NCI-H748 (cell line): ENCODE measurements around the gene CAPN12.
A peak's percentile ranks its signal among the peaks of the same experiment; 100 is the strongest.

Source experiments
- DNase-seq: peaks from one replicate; lab custom pipeline; 2025; ENCODE audit not compliant: unreplicated experiment; lab: John Stamatoyannopoulos, UW

The CAPN12 gene

DNA sequence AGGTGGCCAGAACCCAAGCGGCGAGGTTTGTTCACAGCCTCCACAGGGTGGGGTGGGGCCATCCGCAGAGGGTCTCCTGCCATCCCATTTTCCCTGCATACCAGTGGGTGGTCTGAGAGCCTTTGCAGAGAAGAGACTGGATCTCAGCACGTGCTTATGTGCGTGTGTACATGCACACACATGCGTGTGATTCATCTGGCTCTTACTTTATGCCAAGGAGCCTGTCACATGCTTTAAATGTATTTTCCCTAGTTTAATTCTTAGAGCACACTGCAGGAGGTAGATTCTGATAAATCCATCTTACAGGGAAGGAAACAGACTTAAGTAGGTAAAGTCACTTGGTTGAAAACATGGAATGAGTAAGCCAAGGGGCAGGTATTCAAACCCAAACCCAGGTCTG is 47.1 kb downstream of the CAPN12 start:
- DNase-seq = no peak

DNA sequence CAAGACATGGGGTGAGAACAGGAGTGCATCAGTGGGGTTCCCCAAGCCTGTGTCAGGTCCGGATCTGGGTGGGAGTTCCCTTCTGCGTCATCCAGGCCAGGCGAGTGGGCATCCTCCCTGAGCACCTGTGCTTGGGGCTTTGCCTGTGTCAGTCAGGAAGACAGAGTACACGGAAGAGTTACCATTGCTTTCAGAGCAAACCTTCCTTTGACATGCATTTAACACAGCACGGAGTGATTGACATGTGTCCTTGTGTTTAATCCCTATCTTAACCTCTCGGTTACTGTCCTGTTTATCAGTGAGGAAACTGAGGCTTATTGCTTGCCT is 47.6 kb downstream of the CAPN12 start:
- DNase-seq = no peak

DNA sequence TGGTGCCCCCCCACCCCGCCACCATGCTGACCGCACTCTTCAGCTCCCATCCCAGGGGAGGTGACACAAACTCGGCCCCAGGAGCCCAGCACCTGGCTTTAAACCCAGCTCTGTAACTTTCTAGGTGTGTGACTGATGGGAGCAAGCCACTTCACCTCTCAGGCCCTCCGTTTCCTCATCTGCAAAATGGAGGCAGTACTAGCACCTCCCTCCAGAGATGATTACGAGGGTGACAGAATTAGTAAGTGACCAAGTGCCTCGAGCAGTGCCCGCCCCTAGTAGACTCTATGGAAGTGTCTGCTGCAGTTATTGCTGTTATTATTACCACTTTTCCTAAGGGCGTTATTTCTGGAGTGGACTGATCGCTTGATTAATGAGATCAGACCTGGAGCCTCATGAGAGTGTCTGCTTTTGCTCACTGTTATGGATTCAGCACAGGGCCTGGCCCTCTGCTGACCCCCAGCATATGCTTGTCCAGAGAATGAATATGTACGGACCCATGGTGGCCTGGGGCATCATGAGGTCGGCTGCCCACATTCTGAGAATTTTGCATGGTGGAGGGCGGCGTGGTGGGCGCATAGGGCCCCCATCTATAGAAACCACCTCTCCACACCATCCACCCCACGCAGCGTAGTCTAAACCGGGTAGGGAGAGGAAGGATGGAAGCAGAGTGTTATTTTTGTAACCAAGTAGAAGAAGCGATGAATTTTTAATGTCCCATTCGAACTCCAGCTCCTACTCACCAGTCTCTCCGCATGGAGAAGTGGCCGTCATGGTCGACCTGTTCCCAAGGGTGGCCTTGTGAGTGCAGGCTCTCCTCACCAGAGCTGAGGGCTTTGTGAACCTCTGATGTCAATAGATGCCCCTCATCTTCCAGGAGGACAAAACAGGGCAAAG is 48.2 kb downstream of the CAPN12 start:
- DNase-seq = no peak

DNA sequence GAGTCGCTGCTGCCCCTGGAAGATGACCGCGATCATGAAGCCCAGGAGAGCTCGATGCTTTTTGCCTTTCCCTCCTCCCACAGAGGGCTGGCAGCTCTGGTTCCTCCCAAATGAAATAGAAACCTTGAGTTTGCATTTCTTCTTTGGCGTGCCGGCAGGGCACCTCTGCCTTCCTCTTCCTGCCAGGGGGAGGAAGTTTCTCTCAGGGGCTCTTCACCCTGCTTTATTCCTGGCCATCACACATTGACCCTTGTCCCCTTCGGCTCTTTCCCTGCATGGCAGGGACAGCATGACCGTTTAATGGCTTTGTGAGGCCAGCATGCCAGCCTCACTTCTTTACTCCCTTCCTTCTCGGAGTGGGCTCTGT is 49.0 kb downstream of the CAPN12 start:
- DNase-seq = no peak

DNA sequence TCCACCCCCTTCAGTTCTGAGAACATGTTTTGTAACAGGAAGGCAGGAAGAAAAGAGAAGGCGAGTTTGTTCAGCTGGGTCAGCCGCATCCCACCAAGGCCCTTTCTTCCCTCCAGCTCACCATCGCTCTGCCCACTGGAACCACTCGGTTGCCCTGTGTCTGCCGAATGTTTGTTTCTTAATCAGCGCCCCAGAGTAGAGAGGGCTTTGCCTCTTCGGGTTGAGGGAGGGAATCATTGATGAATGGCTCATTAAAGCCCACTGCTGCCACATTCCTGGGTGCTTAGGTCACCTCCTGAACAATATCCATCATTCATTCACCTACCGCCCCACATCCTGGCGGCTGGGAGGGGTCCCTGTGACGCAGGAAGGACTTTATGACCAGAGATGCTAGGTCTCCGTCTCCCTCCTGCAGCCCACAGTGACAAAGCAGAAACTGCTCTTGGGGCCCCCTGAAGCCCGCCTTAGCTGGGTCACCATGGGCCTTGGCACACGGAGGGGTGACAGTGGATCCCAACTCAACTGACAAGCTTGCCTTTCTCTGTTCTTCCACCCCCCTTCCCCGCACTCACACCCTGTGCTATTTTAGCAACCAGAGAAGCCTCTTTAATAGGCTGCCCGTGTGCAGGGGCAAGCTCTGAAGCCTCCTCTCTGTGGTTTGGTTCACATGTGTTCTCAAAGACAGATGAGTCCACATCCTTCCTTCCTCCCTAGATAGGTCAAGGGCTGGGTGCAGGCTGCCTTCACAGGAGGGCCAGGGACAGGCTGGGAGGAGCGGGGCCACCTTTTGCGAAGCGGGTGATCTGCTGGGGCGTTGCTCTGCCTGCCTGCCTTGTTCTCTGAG is 50.7 kb downstream of the CAPN12 start:
- DNase-seq = no peak

DNA sequence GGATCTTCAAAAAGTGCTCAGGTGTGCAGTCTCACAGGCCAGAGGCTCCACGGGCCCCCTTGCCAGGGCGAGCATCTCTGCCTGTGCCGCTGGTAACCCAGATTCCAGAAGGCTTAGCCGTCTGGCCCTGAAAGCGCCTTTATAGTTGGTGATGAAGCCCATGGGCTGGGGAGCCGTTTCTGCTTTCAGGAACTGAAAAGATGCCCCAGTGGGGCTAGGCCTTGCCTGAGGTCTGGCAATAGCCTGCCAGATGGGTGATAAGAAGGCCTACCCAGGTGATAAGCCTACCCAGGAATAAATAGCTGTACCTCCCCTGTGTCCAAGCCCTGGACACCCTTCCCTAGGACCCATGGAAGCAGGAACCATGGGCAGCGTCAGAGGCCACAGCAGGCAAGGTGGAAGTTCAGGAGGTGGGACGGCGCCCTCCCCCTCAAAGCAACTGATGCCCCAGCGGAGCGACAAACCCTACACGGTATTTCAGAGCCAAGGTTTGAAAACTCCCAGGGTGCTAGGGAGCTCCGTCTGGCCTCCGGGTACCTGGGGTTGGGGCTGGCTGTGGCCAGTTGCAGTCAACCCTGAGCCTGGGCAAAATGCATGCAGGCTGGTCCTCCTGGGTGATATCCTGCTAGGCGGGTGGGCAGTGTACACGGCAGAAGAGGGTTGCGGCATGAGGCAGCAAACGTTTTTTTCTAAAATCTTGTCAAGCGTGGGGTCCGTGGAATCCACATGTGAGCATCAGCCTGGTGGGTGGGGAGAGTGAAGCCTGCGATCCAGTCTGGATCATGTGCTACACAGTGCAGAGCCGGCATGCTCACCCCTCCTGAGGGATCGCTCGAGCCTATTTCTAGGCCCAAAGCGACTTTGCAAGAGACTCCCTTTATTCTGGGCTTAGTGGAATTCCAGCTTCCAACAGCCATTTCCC is 51.6 kb downstream of the CAPN12 start:
- DNase-seq = no peak

DNA sequence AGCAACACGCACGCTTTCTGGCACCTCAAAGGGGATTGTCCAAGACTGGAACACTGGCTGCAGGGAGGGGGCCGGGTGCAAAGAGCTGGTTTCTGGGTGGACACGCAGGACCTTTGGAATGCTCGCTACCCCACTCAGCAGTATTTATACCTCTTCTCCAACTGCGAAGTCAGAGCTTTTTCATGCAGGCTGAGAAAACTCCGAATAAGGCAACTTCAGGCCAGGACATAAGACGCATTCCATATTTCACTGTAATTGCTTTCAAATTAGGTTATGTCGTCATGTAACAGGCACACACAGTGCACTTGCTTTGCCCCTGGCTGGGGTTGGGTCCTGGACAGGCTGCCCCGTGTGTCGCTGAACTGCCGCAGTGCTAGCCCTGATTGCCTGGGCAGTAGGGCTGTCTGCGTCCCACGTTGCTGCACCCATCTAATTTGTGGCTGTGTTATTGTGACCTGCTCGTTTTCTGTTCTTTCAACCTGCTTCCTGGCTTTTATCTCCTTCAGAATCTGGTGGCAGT is 52.3 kb downstream of the CAPN12 start:
- no peak for DNase-seq

DNA sequence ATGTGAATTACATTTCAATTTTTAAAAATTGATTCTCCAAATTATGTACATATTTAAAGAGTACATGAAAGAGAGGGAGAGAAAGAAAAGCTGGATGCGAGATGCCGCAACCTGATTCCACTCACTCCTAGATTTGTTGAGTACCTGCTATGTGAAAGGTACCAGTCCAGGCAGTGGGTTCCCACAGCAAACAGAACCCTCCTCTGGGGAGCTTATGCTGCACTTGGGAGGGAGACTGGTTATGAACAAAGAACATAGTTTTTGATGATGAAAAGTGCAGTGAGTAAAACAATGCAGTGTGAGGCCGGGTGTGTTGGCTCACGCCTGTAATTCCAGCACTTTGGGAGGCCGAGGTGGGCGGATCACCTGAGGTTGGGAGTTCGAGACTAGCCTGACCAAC is 53.4 kb downstream of the CAPN12 start:
- DNase-seq = no peak

DNA sequence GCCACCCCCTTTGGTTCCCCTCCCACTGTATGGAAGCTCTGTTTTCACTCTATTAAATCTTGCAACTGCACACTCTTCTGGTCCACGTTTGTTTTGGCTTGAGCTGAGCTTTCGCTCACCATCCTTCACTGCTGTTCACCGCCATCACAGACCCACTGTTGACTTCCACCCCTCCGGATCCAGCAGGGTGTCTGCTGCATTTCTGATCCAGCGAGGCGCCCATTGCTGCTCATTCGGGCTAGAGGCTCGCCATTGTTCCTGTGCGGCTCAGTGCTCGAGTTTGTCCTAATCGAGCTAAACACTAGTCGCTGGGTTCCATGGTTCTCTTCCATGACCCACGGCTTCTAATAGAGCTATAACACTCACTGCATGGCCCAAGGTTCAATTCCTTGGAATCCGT is 54.1 kb downstream of the CAPN12 start:
- DNase-seq = no peak

DNA sequence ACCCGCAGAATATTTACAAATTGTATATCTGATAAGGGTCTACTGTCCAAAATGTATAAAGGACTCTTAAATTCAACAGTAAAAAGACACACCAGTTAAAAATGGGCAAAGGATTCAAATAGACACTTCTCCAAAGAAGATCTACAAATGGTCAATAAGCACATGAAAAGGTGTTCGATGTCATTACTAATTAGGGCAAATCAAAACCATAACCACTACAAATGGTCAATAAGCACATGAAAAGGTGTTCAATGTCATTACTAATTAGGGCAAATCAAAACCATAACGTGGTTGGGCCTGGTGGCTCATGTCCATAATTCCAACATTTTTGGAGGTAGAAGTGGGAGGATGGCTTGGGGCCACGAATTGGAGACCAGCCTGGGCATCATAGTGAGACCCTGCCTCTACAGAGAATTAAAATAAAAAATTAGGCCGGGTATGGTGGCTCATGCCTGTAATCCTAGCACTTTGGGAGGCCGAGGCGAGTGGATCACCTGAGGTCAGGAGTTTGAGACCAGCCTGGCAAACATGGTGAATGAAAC is 56.4 kb downstream of the CAPN12 start:
- DNase-seq = no peak

DNA sequence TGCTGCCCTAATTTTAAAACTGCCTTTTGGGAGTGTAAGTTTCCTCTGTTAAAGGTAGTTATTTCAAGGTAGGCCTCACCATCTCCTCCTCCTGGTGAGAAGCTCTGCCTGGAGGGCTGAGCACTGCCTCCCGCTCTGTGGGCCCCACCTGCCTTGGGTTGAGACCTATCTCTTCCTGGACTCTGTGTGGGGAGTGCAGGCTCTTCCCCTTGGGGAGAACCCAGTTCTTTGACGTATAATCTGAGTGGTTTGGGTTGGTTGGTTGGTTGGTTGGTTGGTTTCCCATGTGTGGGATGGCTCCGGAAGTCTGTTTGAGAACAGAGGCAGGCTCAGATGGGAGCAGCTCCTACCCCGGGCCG is 57.8 kb downstream of the CAPN12 start:
- no peak for DNase-seq

DNA sequence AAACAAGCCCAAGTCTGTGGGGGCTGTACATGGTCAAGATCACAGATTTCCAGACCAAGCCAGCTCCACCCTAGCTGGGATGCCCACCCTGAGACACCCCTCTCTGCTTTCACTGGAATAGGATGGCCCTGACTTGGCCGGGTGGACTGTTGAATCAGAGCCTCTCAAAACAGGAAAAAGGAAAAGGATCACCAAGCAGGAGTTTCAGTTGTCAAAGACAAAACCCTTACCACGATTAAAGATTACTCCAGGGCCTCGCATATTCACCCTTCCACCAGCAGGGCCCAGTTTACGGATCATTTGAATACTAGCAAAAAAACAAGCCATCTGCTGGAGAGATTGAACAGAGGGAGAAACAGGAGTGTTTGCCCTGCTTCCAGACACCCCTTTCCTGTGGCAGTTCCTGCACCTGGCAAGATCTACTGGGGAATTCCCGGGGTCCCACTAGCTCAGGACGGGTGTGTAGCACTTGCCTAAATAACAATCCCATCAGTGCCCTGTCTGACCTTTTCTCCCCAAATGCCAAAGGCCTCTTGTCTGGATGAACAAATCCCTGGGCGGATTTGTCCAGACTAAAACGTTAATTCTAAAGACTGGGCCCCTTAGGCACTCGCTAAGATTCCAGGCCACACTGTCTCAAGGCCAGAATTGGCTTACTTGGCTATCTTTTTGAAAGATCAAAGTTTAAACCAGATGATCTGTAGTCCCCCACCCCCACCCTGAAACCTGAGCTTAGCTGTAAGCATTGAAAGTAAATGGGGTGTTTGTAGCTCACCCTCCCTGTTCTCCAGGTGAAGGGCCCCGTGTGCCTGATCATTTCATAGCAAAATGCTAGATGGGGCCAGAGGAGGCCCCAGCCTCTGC is 58.4 kb downstream of the CAPN12 start:
- no peak for DNase-seq

DNA sequence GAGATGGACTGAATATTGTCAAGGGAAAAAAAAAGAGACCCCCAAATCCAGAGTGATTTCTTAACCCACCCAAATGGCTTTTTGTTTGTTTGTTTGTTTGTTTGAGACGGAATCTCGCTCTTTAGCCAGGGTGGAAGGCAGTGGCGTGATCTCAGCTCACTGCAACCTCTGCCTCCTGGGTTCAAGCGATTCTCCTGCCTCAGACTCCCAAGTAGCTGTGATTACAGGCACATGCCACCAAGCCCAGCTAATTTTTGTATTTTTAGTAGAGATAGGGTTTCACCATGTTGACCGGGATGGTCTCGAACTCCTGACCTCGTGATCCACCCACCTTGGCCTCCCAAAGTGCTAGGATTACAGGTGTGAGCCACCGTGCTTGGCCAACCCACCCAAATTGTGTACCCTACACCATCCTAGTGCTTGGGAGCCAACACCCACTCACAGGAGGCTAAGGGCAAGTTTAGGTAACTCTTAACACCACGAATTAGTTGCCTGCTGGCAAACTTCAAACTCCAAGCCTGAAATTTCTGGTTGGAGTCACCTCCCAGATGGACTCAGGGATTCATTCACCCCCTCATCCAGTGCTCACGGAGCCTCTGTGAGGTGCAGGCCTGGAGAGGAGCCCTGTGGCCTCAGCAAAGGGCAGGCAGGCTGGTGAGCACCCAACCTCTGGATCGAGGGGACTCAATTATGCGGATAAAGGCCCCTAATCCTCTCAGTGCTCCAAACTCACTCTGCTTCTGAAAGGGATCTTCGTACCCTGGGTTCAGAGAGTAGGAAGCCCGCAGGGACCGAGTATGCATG is 59.2 kb downstream of the CAPN12 start:
- no peak for DNase-seq

DNA sequence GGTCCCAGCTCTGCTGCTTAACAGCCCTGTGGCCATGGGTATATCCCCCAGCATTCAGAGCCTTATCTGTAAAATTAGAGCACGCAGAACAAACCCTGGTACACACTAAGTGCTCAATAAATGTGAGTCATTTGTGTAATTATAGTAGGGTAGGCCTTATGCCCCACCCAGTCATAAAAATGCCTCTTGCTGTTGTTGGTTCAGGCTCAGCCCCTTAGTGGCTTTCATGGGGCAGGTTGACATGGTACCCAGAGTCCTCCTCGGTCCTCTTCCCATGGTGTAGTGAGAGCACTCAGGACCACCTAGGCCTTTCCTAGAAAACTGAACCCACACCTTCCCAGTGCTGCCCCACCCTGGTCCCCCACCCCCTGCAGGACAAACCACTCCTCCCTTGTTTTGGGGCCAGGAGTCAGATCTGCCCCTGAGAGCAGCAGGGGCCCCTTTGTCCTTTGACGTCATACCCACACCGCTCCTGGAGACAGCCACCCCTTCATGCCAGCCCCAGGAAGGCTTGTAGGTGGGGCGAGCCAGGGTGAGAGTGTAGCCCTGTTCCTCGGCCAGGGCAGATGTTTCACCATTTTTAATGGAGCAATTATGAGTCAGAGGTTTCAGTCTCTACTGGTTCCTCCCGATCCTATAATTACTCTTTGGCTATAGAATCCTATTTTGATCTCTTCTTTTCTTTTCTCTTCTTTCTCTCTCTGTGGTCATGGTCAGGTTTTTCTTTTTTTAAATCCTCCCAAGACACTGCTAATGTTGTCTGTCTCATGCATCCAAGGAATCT is 60.0 kb downstream of the CAPN12 start:
- DNase-seq = peak; percentile 49

DNA sequence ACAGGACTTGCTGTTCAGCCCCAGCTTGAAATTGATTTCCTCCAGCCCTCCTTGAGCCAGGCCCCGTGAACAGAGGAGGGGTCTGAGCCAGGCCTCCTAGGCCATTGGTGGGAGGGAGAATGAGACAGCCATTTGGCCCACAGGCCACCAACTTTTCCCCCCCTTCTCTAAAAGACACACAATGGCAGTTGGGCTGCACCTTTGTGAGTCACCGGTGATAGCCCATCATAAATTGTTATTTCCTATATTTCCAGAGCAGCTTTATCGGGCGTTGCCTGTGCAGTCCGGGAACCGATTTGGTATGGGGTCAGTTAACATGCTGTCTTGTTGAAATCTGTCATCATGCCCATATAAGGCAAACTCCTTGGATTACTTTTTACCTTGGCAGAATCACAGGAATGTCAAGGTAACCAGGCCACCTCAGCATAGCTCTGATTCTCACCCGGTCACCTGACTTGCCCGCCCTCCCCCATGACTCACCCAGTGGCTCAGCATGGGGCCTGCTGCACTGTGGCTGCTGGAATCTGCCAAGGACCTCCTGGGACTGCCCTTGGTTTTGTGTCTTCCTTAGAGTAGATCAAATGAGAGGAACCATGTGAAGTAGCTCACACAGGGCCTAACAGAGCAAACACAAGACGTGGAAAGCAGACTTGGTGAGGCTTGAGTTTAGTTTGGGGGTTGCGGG is 60.7 kb downstream of the CAPN12 start:
- DNase-seq = peak; percentile 25

DNA sequence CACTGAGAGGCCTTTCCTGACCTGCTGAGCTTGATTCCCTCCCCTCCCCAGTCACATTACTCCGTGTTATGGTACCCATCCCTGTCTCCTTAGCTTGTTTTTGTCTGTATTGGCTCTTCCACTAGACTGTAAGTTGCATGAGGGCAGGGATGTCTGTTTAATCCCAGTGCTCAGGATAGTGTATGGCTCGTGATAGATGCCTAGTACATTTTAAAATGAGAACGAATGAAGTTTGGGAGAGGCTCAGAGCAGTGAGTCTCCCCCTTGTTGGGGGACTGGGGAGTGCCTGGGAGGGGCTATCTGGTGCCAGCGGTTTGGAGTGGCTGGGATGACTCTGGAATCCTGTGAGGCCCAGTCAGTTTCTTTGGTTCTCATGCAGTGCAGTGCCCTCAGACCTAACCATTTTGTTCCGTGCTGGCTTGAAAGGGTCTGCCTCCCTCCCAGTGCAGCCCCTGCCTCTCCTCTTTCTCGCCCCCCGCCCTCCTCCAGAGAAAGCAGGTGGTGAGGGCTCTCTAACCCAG is 61.3 kb downstream of the CAPN12 start:
- DNase-seq = no peak

DNA sequence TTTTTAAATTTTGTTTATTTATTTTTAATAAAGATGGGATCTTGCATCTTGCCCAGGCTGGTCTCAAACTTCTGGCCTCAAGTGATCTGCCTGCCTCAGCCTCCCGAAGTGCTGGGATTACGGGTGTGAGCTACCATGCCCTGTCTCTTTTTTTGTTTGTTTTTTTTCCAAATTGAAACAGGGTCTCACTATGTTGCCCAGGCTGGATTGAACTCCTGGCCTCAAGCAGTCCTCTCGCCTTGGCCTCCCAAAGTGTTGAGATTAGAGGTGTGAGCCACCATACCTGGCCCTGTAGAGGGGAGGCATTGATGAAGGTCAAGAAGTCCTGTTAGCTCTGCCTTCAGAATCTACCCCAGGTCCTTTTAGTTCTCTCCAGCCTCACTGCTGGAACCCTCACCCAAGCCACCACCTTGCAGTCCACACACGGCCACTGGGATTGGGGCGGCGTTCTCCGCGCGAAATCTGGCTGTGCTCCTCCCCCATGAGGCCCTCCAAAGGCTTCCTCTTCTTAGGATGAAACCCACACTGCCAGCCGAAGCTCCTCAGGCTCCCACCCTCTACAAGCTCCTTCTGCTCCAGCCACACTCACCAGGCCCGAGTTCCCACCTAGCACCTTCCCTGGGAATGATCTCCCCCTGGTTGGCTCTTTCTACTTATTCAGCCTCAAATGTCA is 61.9 kb downstream of the CAPN12 start:
- DNase-seq = no peak
